ENCODE data around the gene NIBAN1.
"Not testable (repeated sequence)": the region's sequence is repeated elsewhere in the genome, so short reads cannot be mapped to it uniquely, and the experiment has no call there.

The NIBAN1 gene

GRCh38 chr1:184972315-184973055 lies 1.8 kb downstream of the NIBAN1 start:
- Histone ChIP-seq H3K9ac (ENCODE audit: low read depth, low read length) (no peak overlapping the region; the same call in 1 of the 2 replicates), H3K4me1 (ENCODE audit: insufficient read depth, low read length) (peaks cover 11% of the 10 kb centered on the region), H3K27me3 (ENCODE audit: insufficient read depth, low read length) (peaks cover 56% of the 10 kb centered on the region), H3K36me3 (ENCODE audit: insufficient read depth, low read length) (no peaks in the 10 kb centered on the region), H3K9me3 (ENCODE audit: insufficient read depth, low read depth, low read length) (no peaks in the 10 kb centered on the region), H3K27ac (ENCODE audit: low read depth, low read length) (no peak overlapping the region), H3K4me3 (ENCODE audit: low read length) (peak overlapping the region; percentile 86)
- WGBS: 65% methylated on average over 3 of the region's 4 CpGs

DNA sequence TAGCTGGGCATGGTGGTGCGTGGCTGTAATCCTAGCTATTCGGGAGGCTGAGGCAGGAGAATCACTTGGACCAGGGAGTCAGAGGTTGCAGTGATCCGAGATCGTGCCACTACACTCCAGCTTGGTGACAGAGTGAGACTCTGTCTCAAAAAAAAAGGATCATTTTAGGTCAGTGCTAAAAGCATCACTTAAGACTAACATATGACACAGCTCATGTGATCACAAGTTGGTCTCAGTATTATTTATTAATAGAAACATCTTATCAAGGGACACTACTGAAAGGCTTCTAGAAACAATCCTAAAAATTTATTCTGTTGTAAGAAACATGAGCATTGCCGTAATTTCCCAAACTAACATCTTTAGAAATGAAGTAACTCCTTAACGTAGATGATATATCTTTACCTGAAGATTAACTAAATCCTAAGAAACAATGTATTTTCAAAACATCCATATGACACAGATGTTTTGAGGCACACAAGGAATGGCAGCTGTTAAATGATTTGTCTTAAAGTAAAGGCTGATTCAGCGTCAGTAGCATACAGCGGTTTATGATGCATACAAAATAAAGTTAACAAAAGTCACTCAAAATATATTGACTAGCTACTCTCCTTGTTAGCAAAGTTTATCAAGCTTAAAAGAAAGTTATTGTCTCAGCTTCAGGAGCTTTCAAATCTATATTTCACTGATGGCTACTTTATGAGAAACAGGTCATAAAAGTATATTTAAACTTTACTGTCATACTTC lies 2.6 kb downstream of the NIBAN1 start:
- Histone ChIP-seq H3K27ac (ENCODE audit: low read depth, low read length) (no peak overlapping the region), H3K9ac (ENCODE audit: low read depth, low read length) (no peak overlapping the region), H3K9me3 (ENCODE audit: insufficient read depth, low read depth, low read length) (no peaks in the 10 kb centered on the region), H3K4me3 (ENCODE audit: low read length) (no peak overlapping the region), H3K4me1 (ENCODE audit: insufficient read depth, low read length) (peaks cover 11% of the 10 kb centered on the region), H3K27me3 (ENCODE audit: insufficient read depth, low read length) (peaks cover 53% of the 10 kb centered on the region), H3K36me3 (ENCODE audit: insufficient read depth, low read length) (no peaks in the 10 kb centered on the region)
- WGBS: 95% methylated on average over 8 of the region's 8 CpGs

- H3K27ac ChIP-seq (ENCODE audit: low read depth, low read length): no peak overlapping the region
- peaks cover 44% of the 10 kb centered on the region for H3K27me3 ChIP-seq (ENCODE audit: insufficient read depth, low read length)
- no peak overlapping the region for H3K9ac ChIP-seq (ENCODE audit: low read depth, low read length)
- WGBS: 69% methylated on average over 5 of the region's 5 CpGs
- no peaks in the 10 kb centered on the region for H3K36me3 ChIP-seq (ENCODE audit: insufficient read depth, low read length)
- H3K4me1 ChIP-seq (ENCODE audit: insufficient read depth, low read length): peaks cover 11% of the 10 kb centered on the region
- no peaks in the 10 kb centered on the region for H3K9me3 ChIP-seq (ENCODE audit: insufficient read depth, low read depth, low read length)
- H3K4me3 ChIP-seq (ENCODE audit: low read length): no peak overlapping the region
Measured at GRCh38 chr1:184970691-184971161, 3.6 kb downstream of the NIBAN1 start.

DNA sequence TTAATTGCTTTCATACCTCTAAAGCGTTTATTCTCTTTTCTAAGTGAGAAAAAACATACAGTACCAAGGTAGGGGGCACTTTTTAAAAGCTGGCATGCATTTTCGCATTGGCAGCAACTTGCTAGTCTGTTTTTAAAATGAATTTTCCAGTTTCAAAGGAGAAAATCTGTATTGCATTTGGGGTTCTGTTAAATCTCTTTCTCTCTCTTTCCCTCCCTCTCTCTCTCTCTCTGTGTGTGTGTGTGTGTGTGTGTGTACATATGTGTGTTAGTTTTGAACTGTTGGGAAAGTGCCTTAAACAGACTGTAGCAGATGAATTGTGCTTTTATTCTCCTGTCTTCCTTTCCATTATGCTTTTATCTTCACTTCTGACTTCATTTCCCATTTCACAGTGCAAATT lies 7.3 kb downstream of the NIBAN1 start:
- no peaks in the 10 kb centered on the region for H3K36me3 ChIP-seq (ENCODE audit: insufficient read depth, low read length)
- 87% methylated on average over 2 of the region's 2 CpGs for WGBS
- H3K27ac ChIP-seq (ENCODE audit: low read depth, low read length): no peak overlapping the region
- H3K4me3 ChIP-seq (ENCODE audit: low read length): no peak overlapping the region
- H3K9ac ChIP-seq (ENCODE audit: low read depth, low read length): no peak overlapping the region
- H3K9me3 ChIP-seq (ENCODE audit: insufficient read depth, low read depth, low read length): no peaks in the 10 kb centered on the region
- peaks cover 3% of the 10 kb centered on the region; the same call in 1 of the 2 replicates for H3K4me1 ChIP-seq (ENCODE audit: insufficient read depth, low read length)
- peaks cover 6% of the 10 kb centered on the region for H3K27me3 ChIP-seq (ENCODE audit: insufficient read depth, low read length)

- Histone ChIP-seq H3K36me3 (ENCODE audit: insufficient read depth, low read length) (no peaks in the 10 kb centered on the region), H3K27ac (ENCODE audit: low read depth, low read length) (no peak overlapping the region), H3K4me1 (ENCODE audit: insufficient read depth, low read length) (peaks cover 3% of the 10 kb centered on the region; the same call in 1 of the 2 replicates), H3K27me3 (ENCODE audit: insufficient read depth, low read length) (no peaks in the 10 kb centered on the region), H3K4me3 (ENCODE audit: low read length) (no peak overlapping the region), H3K9ac (ENCODE audit: low read depth, low read length) (no peak overlapping the region), H3K9me3 (ENCODE audit: insufficient read depth, low read depth, low read length) (no peaks in the 10 kb centered on the region)
- WGBS: 93% methylated on average over 3 of the region's 4 CpGs
Measured at GRCh38 chr1:184965944-184966860, 8.1 kb downstream of the NIBAN1 start.

- Histone ChIP-seq H3K4me3 (ENCODE audit: low read length) (no peak overlapping the region), H3K4me1 (ENCODE audit: insufficient read depth, low read length) (no peaks in the 10 kb centered on the region; the same call in 1 of the 2 replicates), H3K27ac (ENCODE audit: low read depth, low read length) (no peak overlapping the region), H3K27me3 (ENCODE audit: insufficient read depth, low read length) (no peaks in the 10 kb centered on the region), H3K36me3 (ENCODE audit: insufficient read depth, low read length) (no peaks in the 10 kb centered on the region), H3K9me3 (ENCODE audit: insufficient read depth, low read depth, low read length) (no peaks in the 10 kb centered on the region), H3K9ac (ENCODE audit: low read depth, low read length) (no peak overlapping the region)
- 96% methylated on average over 8 of the region's 8 CpGs for WGBS
Measured at GRCh38 chr1:184965439-184965838, 8.9 kb downstream of the NIBAN1 start.

- H3K27ac ChIP-seq (ENCODE audit: low read depth, low read length): no peak overlapping the region
- no peak overlapping the region for H3K4me3 ChIP-seq (ENCODE audit: low read length)
- no peak overlapping the region for H3K9ac ChIP-seq (ENCODE audit: low read depth, low read length)
- H3K4me1 ChIP-seq (ENCODE audit: insufficient read depth, low read length): no peaks in the 10 kb centered on the region
- no CpG with 5 or more reads among the region's 1 CpG for WGBS
- H3K27me3 ChIP-seq (ENCODE audit: insufficient read depth, low read length): no peaks in the 10 kb centered on the region
- H3K36me3 ChIP-seq (ENCODE audit: insufficient read depth, low read length): no peaks in the 10 kb centered on the region
- H3K9me3 ChIP-seq (ENCODE audit: insufficient read depth, low read depth, low read length): no peaks in the 10 kb centered on the region
Measured at GRCh38 chr1:184959626-184960025, 14.7 kb downstream of the NIBAN1 start.

DNA sequence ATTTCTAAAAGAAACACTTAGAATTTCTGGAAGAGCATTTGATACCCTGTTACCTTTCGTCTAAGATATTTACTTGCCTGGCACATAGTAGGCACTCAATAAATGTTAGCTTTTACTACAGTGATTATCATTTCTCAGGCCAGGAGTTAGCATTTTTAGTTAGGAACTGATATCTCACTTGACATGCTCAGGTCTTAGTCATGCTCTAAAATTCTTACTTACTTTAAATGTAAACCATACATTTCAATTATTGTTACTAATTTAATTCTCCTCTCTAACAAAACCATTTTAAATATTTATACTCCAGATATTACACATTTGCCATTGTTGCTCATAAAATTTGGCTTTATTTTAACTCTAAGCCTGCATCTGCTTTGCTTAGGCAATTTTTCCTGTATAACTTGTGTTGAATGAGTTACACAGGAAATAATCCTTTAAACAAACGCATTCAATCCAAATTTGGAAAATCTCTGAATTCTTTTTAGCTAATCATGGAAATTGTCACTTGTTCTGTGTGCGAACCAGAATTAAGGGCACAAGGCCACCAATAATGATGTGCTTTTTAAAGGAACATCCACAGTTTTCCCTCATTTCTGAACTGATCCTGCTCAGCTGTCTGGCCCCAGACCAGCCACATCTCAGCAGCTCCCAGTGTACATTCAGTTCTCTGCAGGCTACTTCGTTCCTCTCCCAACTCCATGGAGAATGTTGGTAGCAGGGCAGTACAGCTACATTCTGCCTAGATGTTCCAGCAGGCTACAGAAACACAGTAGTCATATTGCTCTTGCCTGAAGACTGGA lies 15.6 kb downstream of the NIBAN1 start:
- Histone ChIP-seq H3K9me3 (ENCODE audit: insufficient read depth, low read depth, low read length) (no peaks in the 10 kb centered on the region), H3K9ac (ENCODE audit: low read depth, low read length) (no peak overlapping the region), H3K4me1 (ENCODE audit: insufficient read depth, low read length) (0 out of 2 replicates have a peak, but pooled peaks cover 4% of the 10 kb centered on the region), H3K4me3 (ENCODE audit: low read length) (no peak overlapping the region), H3K36me3 (ENCODE audit: insufficient read depth, low read length) (no peaks in the 10 kb centered on the region), H3K27me3 (ENCODE audit: insufficient read depth, low read length) (no peaks in the 10 kb centered on the region), H3K27ac (ENCODE audit: low read depth, low read length) (no peak overlapping the region)
- 89% methylated on average over 4 of the region's 4 CpGs for WGBS

- not testable (repeated sequence) for H3K27ac ChIP-seq (ENCODE audit: low read depth, low read length); H3K9ac ChIP-seq (ENCODE audit: low read depth, low read length); H3K36me3 ChIP-seq (ENCODE audit: insufficient read depth, low read length); H3K27me3 ChIP-seq (ENCODE audit: insufficient read depth, low read length); H3K9me3 ChIP-seq (ENCODE audit: insufficient read depth, low read depth, low read length); H3K4me1 ChIP-seq (ENCODE audit: insufficient read depth, low read length); H3K4me3 ChIP-seq (ENCODE audit: low read length)
- WGBS: 96% methylated on average over 2 of the region's 2 CpGs
Measured at GRCh38 chr1:184957901-184958300, 16.4 kb downstream of the NIBAN1 start.

- Histone ChIP-seq H3K27ac (ENCODE audit: low read depth, low read length) (no peak overlapping the region), H3K9ac (ENCODE audit: low read depth, low read length) (no peak overlapping the region), H3K27me3 (ENCODE audit: insufficient read depth, low read length) (no peaks in the 10 kb centered on the region), H3K4me3 (ENCODE audit: low read length) (no peak overlapping the region), H3K36me3 (ENCODE audit: insufficient read depth, low read length) (no peaks in the 10 kb centered on the region), H3K4me1 (ENCODE audit: insufficient read depth, low read length) (0 out of 2 replicates have a peak, but pooled peaks cover 4% of the 10 kb centered on the region), H3K9me3 (ENCODE audit: insufficient read depth, low read depth, low read length) (no peaks in the 10 kb centered on the region)
- WGBS: 87% methylated on average over 4 of the region's 4 CpGs
Measured at GRCh38 chr1:184956999-184957700, 17.2 kb downstream of the NIBAN1 start.
